Nephron (organoid): ENCODE measurements around the gene TNFRSF8.

Source experiments
- H3K27ac Mint-ChIP-seq, 3 experiments: 2 replicates each; pipeline ENCODE4 v1.8.0; 2020; ENCODE audit warnings: mixed read lengths in 3 of 3, mild to moderate bottlenecking in 2 of 3, moderate library complexity in 1 of 3
- H3K27me3 Mint-ChIP-seq: 2 replicates; pipeline ENCODE4 v1.8.0; 2021; ENCODE audit warnings: low read depth, mild to moderate bottlenecking, moderate library complexity, mixed read lengths
- H3K36me3 Mint-ChIP-seq: 2 replicates; pipeline ENCODE4 v1.8.0; 2020; ENCODE audit warnings: low read depth, mixed read lengths
- H3K4me1 Mint-ChIP-seq: 2 replicates; pipeline ENCODE4 v1.8.0; 2020; ENCODE audit warnings: mixed read lengths
- H3K4me3 Mint-ChIP-seq, 3 experiments: 2 replicates each; pipeline ENCODE4 v1.8.0; 2020; ENCODE audit warnings: mild to moderate bottlenecking in 3 of 3, mixed read lengths in 3 of 3, moderate library complexity in 2 of 3
- H3K9me3 Mint-ChIP-seq: 2 replicates; pipeline ENCODE4 v1.8.0; 2020; ENCODE audit warnings: mixed read lengths
- CTCF ChIP-seq, 3 experiments: fragments of 200-600 bp; sonication (generic); IDR thresholded peaks; one replicate each; pipeline ENCODE4 v1.5.0; 2021; ENCODE audit warnings: antibody characterized with exemption in 3 of 3; ENCODE audit not compliant: unreplicated experiment in 3 of 3

The TNFRSF8 gene

DNA sequence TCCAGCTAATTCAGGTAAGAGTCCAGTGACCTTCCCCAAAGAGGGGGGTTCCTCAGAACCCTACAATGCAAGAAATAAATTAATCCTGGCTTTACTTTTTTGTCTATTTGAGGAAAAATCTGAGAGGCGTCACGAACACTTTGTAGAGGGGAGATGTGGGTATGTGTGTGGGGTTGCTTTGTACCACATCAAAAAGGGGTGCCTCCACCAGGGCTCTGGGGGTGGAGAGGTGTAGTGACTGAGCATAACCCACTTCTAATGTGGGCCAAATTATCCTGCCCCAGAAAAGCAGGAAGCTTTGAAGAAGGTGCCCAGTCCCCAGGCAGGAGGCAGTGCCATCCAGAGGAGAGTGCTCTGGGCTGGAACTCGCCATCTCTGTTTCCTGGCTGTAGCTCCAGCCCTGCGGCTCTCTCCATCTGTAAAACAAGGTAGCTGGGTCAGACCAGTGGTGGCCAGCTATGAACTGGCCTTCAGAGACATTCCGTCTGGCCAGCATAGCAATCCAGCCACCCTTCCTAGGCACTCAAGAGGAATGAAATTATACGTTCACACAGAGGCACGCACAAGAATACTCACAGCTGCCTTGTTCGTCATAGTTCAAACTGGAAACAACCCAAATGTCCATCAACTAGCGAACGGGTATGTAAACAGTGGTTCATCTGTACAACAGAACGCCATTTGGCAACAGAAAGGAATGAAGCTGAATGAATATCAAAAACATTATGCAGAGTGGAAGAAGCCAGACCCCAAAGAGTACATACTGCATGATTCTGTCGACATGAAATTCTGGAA is 58.3 kb downstream of the TNFRSF8 start:
- Mint-ChIP-seq H3K9me3 (peaks cover 2% of the 10 kb centered on the region), H3K27me3 (peaks cover 18% of the 10 kb centered on the region), H3K27ac (no peak overlapping the region), H3K36me3 (no peaks in the 10 kb centered on the region), H3K4me3 (no peak overlapping the region), H3K4me1 (peaks cover 4% of the 10 kb centered on the region)
- no peak for TF ChIP-seq CTCF (IDR thresholded peaks at IDR 0.05; ENCODE audit: unreplicated experiment in 3 of 3)

GRCh38 chr1:12123172-12123571 is 60.1 kb downstream of the TNFRSF8 start:
- TF ChIP-seq CTCF (IDR thresholded peaks at IDR 0.05; ENCODE audit: unreplicated experiment in 3 of 3) = no peak
- Mint-ChIP-seq H3K9me3 (peaks cover 2% of the 10 kb centered on the region), H3K36me3 (no peaks in the 10 kb centered on the region), H3K4me3 (no peak overlapping the region), H3K4me1 (peaks cover 4% of the 10 kb centered on the region), H3K27me3 (peaks cover 18% of the 10 kb centered on the region), H3K27ac (no peak overlapping the region)

DNA sequence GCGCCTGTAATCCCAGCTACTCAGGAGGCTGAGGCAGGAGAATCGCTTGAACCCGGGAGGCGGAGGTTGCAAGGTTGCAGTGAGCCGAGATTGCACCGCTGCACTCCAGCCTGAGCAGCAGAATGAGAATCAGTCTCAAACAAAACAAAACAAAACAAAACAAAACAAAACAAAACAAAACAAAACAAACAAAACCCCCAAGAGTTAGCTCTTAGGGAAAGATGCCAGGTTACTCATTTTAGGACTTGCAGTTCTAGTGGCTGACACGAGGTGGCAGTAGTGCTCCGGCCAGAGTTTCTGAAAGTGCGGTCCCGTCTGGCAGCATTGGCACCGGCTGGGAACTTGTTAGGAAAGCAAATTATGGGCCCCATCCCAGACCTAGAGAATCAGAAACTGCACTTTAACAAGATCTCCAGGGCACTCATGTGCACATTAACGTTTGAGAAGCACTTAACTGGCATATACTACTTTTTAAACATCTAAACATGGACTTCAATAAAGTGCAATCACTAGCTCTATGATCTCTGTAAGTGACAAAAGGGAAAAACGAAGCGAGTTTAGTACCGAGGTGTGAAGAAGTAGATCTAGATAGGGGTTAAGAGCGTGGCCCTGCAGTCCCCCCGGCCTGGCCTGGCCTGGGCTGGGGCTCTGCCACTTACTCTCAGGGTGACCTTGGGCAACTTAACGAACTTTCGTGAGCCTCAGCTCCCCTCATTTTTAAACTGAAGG is 61.8 kb downstream of the TNFRSF8 start:
- no peak overlapping the region for H3K4me3 Mint-ChIP-seq
- H3K36me3 Mint-ChIP-seq = no peaks in the 10 kb centered on the region
- no peak overlapping the region for H3K27ac Mint-ChIP-seq
- no peaks in the 10 kb centered on the region for H3K9me3 Mint-ChIP-seq
- TF ChIP-seq CTCF (IDR thresholded peaks at IDR 0.05; ENCODE audit: unreplicated experiment in 3 of 3) = peak; percentile 95 to 97 (median 96)
- peaks cover 14% of the 10 kb centered on the region for H3K27me3 Mint-ChIP-seq
- H3K4me1 Mint-ChIP-seq = peaks cover 8% of the 10 kb centered on the region

DNA sequence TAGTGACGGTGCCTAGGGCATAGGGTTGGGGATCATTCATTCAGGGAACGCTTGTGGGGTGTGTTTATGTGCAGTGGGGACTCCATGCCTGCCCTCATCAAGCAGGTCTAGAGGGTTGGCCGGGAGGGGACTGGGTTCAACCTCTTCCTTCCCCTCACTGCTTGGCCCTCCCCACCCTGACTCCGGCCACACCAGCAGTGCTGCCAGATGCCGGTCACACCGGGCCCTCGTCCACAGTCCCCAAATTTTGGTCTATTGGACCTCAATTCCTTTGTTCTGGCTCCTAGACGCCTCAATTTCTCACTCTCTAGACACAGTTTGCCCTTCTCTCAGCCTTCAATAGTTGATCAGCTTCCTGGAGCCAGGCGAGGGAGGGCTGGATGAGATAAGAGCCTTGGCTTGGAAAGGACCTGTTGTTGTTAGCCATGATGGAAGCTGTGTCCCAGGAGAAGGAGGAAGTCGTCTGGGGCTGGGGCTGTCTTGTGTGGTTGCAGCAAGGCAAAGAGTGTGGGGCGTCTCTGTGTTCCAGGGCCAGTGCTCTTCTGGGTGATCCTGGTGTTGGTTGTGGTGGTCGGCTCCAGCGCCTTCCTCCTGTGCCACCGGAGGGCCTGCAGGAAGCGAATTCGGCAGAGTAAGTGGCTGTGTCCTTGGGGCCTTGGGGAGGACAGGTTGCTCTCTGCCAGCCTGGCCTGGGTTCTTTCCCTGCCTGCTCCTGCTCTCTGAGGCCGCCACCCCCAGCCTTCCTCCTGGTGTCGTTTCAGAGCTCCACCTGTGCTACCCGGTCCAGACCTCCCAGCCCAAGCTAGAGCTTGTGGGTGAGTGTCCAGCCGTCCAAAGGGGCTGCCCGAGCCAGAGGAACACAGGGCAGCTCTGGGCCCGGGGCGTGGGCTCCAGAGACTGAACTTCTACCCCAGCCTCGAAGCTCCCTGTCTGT is 62.6 kb downstream of the TNFRSF8 start:
- no peaks in the 10 kb centered on the region for H3K9me3 Mint-ChIP-seq
- H3K27ac Mint-ChIP-seq = no peak overlapping the region
- H3K36me3 Mint-ChIP-seq = no peaks in the 10 kb centered on the region
- H3K4me1 Mint-ChIP-seq = peaks cover 12% of the 10 kb centered on the region
- TF ChIP-seq CTCF (IDR thresholded peaks at IDR 0.05; ENCODE audit: unreplicated experiment in 3 of 3) = no peak
- no peak overlapping the region for H3K4me3 Mint-ChIP-seq
- peaks cover 14% of the 10 kb centered on the region for H3K27me3 Mint-ChIP-seq

DNA sequence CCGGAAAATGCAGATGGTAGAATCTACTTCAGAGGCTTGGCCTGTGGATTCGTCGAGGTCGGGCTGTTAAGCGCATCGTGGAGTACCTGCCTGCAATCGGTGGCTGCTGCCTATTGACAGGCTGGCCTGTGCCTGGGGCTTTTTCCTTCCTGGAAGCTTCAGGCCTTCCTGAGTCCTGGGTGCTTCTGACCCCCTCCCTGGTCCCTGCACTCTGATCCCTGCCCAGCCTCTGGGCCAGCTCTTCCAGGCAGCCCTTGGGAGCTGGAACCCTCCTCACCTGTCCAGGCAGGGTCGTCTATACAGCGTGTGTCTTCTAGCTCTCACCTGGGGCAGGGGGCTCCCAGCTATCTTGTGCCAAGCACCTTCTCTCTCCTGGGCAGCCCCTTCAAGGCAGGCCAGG is 63.7 kb downstream of the TNFRSF8 start:
- TF ChIP-seq CTCF (IDR thresholded peaks at IDR 0.05; ENCODE audit: unreplicated experiment in 3 of 3) = no peak
- H3K4me3 Mint-ChIP-seq = no peak overlapping the region
- H3K36me3 Mint-ChIP-seq = no peaks in the 10 kb centered on the region
- no peaks in the 10 kb centered on the region for H3K9me3 Mint-ChIP-seq
- H3K27ac Mint-ChIP-seq = no peak overlapping the region
- peaks cover 14% of the 10 kb centered on the region for H3K27me3 Mint-ChIP-seq
- peaks cover 14% of the 10 kb centered on the region for H3K4me1 Mint-ChIP-seq
